Stimulated activated CD4-positive, alpha-beta T cell treated with anti-CD3 and anti-CD28 coated beads, Interleukin-15, amount 100 ng/mL, for 24 hours (primary cell): ENCODE results near the gene DLX6.

Experiments
- DNase-seq: peaks from one replicate; pipeline ENCODE4 v3.0.0-alpha.2; 2020

The DLX6 gene

DNA sequence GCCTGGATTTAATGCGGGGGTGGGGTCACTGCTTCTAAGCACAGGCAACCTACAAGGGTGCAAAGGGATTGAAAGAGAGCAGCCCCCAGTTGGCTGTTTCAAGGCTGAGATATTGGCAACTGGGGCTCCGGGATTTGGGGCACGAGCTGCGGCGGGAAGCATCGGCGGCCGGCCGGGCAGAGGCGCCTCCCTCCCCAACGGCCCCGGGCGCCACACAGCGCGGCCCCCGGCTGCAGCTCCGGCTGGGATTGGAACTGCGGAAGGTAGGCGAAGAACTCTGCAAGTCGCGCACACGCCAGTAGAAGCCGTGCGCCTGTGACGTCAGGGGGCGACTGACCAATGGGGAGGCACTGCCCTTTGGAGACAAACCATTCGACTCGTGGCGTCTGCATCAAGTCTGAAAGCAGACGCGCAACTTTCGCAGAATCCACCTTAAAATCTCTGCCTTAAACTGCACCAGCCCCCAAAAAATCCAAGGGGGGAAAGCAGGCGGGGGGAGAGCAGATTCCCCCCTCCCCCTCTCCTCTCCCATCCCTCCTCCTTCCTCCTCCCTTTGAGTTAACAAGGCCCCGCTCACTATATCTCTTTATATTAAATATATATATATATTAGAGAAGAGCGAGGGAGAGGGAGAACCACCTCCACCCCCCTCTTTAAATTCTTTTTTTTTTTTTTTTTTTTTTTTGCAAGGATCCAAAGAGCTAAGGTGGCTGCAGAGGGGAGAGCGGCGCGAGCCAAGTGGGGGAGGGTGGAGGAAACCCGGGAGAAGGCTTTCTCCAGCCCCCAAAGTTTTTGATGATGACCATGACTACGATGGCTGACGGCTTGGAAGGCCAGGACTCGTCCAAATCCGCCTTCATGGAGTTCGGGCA lies at the start of gene DLX6:
Gene DLX6 (plus strand): TSS at position 371 of the 872 bp plus-strand sequence. CDS start 425 bp downstream, at position 796.
- DNase-seq: peak; percentile 67

DNA sequence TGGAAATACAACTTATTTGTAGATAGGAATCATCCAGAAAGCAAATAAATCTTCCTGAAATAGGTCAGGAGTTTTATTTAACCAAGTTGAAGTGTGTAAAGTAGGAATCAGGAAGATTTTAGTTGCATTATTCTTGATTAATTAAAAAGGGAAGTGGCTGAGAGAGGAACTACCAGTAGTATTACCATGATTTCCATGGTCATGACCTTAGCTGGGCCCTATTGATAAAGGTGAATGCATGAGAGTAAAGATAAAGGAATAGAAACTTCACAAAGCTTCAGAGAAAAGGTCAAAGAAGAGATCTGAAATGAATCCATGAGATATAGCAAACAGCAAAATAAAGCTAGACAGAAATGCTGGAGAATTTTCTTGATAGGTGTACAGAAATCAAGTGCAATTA lies 46.2 kb upstream of the DLX6 start:
- no peak for DNase-seq

DNA sequence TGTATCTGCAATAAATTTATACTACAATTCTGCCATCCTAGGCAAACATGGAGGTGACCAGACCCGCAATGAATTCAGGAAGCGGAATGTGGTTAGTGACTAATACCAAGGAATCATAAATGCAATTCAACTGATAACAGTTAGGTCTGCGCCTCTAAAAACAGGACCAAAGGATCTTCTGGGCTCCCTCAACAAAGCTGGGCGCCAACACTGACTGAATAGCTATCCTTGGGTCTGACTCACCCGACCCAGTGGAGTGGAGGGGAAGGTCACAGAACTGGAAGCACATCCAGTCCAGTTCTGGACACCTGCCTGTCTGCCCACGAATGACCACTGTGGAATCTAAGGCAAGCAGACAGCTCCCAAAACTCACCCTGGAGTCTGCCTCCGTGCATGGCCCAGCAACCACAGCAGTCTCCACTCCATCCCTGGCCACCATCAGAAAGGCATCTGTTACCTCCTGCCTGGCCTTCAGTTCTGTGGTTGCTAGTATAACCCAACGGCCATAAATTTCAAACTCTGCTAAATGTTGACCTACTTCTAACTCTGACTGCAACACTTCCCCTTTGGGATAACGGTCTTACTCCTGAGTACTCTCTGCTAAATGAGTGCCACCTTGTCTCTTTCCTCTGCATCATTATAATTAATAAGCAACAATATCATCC lies 43.0 kb upstream of the DLX6 start:
- no peak for DNase-seq

DNA sequence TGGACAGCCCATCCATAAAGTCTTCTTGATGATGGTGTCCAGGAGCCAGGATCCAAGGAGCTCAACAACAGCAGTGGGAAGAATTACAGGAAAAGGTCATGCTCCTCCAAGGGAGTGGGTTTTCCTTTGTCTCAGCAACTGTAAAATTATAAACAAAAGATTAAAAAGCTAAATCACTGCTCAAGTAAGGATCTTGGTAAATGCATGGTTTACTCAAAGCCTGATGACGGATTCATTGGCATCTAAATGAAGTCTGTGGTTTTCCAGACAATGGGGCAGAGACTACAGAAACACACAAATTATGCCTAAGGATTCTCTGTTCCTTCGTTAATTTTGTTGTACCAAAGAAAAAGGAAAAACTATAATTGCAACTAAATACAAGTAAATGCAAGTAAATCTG lies 36.4 kb upstream of the DLX6 start:
- DNase-seq: no peak

DNA sequence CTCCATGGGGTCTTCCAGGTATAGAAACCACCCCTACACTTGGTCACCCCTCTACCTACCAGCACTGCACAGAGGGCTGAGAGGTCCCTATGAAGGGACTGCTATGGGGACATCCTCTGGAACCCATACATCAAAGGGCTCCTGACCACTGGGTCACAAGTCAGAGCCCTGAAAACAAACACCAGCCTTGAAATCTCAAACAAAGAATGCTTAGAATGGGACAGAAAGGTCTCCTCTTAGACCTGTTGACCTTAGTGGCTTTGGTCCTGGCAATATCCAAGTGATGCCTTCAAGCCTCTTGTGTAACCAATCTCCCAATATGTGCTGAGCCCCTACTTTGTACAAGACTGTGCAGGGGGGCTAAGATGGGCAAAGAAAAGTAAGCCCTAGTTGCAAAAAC lies 34.6 kb upstream of the DLX6 start:
- no peak for DNase-seq

DNA sequence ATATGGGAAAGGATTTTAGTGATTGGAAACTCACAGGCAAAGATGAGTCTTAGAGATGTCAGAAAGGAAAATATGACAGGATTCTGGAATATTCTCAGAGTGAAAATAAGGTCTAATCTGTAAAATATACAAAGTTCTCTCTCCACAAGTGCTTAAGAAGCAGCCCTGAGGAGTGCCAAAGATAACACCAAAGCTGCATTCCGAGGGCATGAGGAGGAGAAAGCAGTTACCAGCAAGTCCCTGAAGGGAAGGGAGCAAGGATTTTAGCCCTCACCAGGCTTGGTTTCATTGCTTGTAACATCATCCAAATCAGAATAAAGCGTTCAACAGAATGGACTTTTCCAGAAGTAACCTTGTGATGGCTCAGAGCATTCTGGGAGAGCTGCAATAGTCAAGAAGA lies 31.4 kb upstream of the DLX6 start:
- DNase-seq: no peak

DNA sequence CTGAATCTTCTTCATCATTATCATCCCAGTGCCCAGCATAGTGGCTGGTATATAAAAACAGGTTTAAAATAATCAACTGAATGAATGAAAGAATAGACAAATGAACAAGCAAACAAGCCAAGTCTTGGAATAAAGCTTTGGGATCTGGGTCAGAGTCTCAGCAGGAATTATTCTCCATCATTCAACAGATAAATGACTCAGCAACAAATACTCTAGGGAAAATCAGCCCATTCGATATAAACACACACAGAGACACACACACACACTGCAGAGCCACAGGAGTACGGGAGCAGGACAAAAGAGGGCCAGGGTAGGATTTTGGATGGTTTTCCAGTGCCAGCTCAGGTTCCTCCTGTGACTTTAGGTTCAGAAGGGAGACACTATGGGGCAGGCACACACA lies 29.2 kb upstream of the DLX6 start:
- no peak for DNase-seq

DNA sequence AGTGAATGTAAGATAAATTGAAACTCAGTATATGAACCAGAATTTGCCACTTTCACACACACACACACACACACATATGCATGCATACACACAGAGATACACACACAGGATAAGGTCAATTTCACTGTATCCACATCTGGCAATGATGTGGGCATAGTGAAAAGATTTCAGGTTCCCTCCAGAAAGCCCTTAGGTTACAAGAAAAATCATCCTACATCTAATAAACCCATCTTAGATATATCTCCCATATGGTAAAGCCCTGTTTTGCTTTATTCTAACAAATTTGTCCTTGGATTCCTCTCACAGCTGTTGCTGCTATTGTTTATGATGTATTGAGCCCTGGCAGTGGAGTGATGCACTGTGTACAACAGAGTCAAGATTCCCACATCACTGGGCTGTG lies 27.9 kb upstream of the DLX6 start:
- no peak for DNase-seq

DNA sequence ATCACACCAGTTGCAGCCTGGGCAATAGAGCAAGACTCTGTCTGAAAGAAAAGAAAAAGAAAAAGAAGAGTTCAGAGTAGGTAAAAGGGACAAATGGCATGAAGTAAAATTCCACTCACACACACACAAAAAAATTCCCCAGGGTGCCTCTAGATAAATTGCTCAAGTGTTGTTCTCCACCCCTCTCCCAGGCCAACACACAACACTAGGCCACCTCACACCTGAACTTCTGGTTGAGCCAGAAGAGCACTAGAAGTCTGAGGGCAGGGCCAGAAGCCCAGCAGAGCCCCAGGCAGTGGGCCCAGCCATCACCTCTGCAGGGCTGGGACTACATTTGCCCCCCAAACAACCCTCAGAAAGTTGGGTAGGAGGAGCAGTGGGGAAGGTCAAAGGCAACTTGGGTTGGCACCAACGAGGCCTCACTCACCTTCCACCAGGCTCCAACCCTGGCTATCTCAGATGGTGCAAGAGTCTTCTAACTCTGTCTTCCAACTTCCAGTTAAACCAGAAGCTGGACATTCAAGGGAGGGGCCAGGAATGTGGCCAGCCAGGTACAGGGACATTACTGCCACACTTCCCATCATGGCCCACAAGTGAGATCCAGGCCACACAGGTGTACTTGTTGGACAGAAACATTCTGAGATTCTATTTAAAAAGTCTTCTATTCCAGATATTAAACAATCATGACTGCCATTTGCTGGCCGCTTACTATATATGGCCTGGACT lies 25.6 kb upstream of the DLX6 start:
- DNase-seq: no peak

DNA sequence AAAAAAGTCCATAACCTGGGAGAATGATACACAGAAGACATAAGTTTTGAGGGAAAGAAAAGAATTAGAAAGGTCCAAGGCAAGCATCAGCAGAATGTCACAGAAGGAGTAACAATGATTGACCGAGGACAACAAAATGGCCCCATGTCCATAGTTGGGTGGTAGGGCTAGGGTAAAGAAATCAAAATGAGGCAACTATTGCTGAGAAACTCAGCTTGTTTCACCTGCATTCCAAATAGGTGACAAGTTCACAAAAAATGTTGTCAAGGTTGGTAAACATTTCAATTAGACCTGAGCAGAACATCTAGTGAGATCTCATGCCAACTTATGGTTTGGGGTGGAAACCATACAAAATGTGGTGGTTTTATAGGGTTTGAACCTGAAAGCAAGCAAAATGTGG lies 22.8 kb upstream of the DLX6 start:
- DNase-seq: no peak

DNA sequence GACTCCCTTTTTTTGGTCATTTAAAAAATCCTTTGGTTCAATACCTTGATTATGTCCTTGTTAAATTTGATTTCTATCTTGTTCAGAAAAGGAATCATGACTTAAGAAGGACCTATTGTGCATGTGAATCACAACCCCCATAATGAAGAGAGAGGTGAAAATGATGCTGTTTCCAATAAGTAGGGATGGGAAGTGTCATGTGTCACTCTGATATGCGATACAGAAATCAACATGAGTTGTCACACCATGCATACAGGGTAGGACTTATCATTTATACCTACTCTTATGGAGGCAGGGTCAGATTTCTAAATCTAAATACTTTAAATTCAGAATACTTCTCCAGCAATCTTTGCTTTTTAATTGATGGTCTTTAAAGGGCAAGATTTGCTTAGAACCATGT lies 19.4 kb upstream of the DLX6 start:
- no peak for DNase-seq

DNA sequence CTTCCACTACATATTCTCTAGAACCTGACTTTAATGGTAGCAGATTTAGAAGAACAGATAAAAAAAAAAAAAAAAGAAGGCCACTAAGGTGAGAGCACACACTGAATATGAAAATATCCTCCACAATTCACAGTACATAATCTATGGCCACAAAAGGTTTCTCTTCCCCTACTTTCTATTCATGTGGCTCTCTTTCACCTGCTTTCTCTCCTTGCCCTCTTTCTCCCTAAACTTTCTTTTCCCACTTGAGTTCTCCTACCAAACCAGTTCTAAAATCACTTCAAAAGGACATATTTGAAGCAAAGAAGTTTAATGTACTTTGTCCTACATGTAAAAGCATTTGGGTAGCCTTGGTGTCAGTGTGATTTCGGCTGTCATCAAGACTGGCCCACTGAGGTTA lies 18.5 kb upstream of the DLX6 start:
- DNase-seq: no peak

DNA sequence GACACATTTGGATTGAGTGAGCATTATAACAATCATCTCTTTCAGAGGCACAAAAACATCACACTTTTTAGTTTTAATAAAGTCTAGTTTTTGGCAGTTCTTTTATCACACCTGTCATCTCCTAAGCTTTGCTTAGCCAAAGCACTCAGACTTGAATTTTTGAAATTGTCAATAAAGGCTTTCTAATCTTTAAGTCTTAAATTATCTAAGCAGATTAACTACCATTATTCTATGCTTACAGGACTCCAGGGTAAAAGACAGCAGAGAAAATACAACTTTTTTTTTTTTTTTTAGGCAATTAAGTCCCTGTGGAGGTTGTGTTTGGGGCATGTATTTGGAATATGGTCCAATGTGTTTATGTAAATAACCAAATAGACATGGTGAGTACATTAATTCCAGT lies 17.6 kb upstream of the DLX6 start:
- DNase-seq: no peak

DNA sequence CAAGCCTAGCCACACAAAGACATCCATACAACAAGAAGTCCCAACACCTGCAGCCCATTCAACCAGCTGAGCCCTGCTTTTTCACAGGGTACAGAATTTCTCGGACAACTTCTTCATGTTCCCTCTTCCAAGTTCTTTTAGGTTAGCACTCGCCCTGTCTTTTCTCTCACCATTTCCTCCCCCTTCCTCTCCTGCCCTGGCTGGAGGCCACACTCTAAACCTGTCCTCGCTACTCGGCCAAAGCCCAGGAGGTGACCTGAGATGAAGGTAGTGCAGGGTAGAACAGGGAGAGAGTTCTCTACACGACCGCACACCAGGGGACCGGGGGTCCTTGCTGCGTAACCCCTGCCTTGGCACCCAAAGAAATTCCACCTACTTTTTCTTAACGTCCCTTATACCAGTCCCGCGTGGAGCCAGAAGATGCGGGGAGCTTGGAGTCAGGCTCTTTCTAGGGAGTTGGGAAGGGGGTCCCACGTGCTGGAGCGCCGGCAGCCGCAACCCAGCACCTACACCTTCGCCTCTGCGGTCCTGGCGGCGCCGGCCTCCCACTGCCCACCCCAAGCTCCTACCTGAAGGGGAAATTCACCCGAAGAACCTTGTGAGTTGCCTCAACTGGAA lies 16.0 kb upstream of the DLX6 start:
- DNase-seq: no peak

DNA sequence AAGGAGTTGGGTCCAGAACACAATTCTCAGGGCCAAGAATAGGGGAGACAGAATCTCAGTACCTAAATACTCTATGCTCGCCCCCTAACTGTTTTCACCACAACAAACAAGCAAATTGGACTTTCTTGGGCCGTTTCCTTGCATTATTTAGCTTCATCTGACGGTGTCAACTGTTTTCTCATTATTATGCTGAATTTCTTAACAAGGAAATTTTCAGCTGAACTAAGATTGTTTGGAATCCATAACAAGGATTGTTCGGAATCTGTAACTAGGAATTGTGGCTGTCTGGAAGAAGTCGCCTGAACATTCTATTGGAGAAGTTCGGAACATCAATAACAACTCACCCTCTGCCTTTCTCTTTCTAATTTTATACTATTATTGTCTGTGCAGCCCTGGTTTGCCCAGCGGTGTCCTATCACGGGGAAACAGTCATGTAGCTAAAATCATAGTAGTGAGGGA lies 15.5 kb upstream of the DLX6 start:
- DNase-seq: no peak

DNA sequence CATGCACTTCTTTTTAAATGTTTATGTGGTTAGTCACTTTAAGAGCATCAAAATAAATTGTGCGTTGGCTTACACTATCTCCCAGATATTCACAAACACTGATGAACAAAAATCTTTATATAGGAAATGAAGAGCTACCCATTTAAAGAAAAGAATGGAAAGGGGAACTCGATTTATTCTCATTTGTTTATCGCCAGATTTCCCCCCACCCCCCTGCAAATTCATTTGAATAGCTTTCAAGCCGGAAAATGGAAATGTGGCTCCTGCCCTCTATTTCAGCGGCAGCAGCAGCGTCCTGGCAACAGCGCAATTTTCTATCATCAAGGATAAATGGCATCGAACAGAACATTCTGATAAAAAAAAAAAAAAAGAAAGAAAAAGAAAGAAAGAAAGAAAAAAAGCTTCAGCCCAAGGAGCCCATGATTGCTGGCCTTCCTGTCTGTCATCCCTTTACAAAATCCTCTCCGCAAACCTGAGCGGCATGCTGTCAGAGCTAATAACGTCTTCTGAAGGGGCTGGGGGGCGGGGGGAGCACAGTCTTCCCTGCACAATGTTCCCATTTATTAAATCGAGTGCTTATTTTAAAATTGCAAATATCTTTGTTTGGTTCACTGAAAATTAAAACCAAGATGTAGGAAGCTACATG lies 13.7 kb upstream of the DLX6 start:
- DNase-seq: no peak

DNA sequence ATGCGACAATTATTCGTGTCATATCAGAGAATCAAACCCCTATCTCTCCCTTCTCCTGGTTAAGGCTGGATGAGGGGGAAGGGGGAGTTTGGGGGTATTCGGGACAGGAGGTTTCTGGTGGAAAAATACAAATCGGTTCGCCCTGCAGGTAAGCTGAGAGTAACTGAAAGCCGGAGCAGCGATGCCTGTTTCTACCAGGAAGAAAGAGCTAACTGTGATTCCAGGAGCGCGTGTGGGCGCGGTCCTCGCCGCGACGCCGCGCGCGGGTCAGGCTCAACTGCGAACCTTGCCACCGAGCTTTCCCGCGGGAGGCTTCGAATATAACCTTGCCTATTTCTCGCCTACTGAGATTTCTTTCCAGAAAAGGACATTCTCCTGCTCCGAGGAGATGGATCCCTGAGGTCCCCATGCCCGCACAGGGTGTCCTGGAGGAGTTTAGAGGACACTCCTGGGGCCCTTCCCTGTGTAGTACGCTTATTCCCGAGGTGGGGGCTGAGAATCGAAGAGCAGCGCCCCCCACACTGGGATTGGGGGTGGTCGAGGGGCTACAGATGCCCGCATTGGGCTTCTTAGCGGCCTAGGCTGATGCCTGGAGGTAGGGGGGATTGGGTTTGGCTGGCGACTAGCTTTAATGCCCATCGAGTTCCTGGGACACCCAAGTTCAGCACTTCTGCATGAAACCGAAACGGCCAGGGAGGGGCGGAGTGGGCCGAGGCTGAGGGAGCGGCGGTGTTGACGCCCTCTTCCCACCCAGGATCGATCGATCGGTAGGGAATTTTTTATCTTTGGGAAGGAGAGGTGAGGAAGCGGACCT lies 13.0 kb upstream of the DLX6 start:
- no peak for DNase-seq

DNA sequence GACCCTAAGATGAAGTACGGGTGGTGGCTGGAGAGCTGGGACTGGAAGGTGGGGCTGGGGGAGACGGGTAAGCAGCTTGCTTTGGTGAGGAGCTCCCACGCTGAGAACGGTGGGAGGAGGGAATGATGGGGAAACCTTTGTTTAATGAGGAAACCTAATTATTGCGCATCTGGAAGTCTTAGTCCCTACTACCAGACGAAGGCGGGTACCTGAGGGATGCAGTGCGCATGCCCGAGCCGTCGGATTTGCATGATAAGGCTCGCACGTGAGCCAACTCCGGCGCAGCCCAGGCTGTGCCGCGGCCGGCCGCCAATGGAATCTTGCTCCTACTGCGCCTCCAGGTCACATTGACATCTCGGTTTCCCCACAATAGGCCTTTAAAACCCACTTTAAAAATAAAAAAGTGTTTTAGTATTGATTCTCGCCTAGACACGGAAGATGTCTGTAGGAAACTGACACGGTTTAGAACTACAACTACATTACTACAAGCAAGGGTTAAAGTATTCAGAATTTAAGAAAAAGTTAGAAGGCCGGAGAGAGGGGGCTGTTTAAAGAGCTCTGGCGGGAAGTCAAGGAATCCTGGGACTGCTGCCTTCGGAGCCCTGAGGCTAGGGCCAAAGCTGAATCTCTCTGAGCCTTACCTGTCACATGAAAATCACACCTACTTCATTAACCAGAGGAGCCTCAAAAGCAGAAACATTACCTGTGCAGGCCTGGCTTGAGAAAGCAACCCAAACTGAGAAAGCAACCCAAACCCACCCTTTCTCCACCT lies 12.1 kb upstream of the DLX6 start:
- DNase-seq: no peak

DNA sequence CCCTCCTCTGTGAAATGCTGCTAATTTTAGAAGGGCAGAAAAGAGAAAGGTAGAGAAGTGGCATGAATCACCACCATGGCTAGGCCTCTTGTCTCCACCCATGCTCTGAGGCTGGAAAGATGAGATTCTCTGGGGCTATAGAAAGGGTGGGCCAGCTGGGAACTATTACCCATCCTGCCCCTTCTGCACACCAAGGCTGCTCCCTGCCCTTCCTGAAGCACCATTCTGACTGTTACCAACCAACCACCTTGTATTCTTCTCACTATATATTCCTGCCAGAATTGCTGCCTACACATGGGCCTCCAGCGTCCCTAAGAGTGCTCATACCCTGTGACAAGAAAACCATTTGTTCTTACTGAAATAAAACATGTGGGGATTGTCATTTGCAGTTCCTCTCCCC lies 11.4 kb upstream of the DLX6 start:
- no peak for DNase-seq

DNA sequence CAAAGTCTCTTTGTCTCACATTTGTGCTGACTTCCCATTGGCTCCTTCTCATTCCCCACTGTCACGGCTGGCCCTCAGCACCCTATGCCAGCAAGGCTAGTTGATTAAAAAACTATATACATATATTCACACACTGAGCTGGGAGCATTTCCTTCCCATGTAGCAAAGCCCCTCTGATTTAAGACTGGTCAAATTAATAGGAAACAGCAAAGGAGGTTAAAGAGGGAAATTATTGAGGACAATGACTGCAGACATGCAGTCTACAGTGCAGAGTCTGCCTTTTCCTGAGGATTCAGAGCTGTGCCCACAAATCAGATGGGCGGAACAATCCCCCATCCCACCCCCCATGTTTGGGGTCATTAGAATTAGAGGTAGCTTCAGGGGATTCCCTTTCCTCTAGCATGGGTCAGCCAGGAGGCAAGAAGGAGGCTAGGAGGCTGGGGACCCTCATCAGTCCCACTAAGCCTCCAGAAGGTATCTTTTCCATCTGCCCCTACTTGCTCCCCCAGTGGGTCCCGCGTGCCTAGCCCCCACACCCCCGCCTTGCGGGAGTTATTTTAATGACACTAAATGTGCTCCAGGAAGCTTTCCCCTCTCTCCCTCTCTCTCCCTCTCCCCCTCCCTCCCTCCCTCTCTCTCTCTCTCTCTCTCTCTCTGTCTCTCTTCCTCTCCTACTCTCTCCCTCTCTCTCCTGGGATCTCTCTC lies 9.8 kb upstream of the DLX6 start:
- DNase-seq: no peak
